Heart right ventricle (tissue), 16 donors: ENCODE data around the gene ZNF718. TPM values are rescaled to one million over a fixed set of nuclear protein-coding genes. Genes with fewer than 3 reads are reported as not detected.
"Not testable (repeated sequence)": the region's sequence is repeated elsewhere in the genome, so short reads cannot be mapped to it uniquely, and the experiment has no call there.

Experiments used
- ATAC-seq, 8 donors: fragments of 200-7000 bp; cut with Tn5 transposase; one replicate each; pipeline ENCODE4 v1.9.1; 2020; ENCODE audit warnings: mild to moderate bottlenecking in 8 of 8, moderate library complexity in 8 of 8, moderate number of reproducible peaks in 1 of 8
- DNase-seq, 2 donors: peaks; one replicate each; pipeline ENCODE4 v3.0.0-alpha.2; 2020
- H3K27ac ChIP-seq, 10 donors: fragments of 200-600 bp; sonication (generic) in 2 of 10; one replicate each; pipeline versions ENCODE4 v1.5.0 to v1.8.0; 2020 to 2022; ENCODE audit warnings: mild to moderate bottlenecking in 3 of 10
- H3K27me3 ChIP-seq, 7 donors: fragments of 200-600 bp; one replicate each; pipeline ENCODE4 v1.8.0; 2021 to 2022; ENCODE audit warnings: mild to moderate bottlenecking in 2 of 7
- H3K36me3 ChIP-seq, 9 donors: fragments of 200-600 bp; sonication (generic) in 1 of 9; one replicate each; pipeline versions ENCODE4 v1.5.0 to v1.8.0; 2020 to 2022; ENCODE audit warnings: mild to moderate bottlenecking in 2 of 9
- H3K4me1 ChIP-seq, 9 donors: fragments of 200-600 bp; sonication (generic) in 1 of 9; one replicate each; pipeline versions ENCODE4 v1.5.0 to v1.8.0; 2020 to 2022; ENCODE audit warnings: mild to moderate bottlenecking in 4 of 9
- H3K4me3 ChIP-seq, 10 donors: fragments of 200-600 bp; sonication (generic) in 2 of 10; one replicate each; pipeline versions ENCODE4 v1.5.0 to v1.8.0; 2020 to 2022; ENCODE audit warnings: mild to moderate bottlenecking in 7 of 10, moderate library complexity in 2 of 10
- H3K9me3 ChIP-seq, 11 donors: fragments of 200-600 bp in 10 of 11; sonication (generic) in 2 of 11; one replicate each; pipeline versions ENCODE4 v1.5.0 to v1.8.0; 2013 to 2022; ENCODE audit warnings: mild to moderate bottlenecking in 2 of 11, control low read depth in 1 of 11, moderate library complexity in 1 of 11
- CTCF ChIP-seq, 9 donors: fragments of 200-600 bp; sonication (generic) in 2 of 9; IDR thresholded peaks; one replicate each; pipeline versions ENCODE4 v1.5.0 to v1.8.0; 2021 to 2022; ENCODE audit warnings: antibody characterized with exemption in 9 of 9, mild to moderate bottlenecking in 5 of 9, moderate library complexity in 1 of 9
- WGBS, 2 donors: extraction: QIAGEN DNeasy Blood & Tissue Kit; methylation state at CpG; one replicate each; pipeline ENCODE4 v1.1.7; 2013; ENCODE audit warnings: inconsistent platforms in 1 of 2; 5-methylcytosine and 5-hydroxymethylcytosine counted together
- intact Hi-C, 10 donors: fragments of 100-400 bp; cut with DNase I; formaldehyde crosslinking; loops; one replicate each; pipeline versions ENCODE4 v1.11.1 to v1.14.2; 2022
- polyA plus RNA-seq, 2 donors: library from polyadenylated mRNA; stranded (reverse); fragments of 200-250 nt; gene quantifications; one replicate each; pipeline ENCODE4 v1.2.3, GENCODE V29; 2013
- total RNA-seq, 10 donors: library from RNA; stranded (reverse); fragmentation: NEBNext Ultra II Directional in 3 of 10; extraction: Animal tissue kit (Norgen Biotek cat#: 25700) in 3 of 10; gene quantifications; one replicate each; pipeline versions ENCODE4 v1.2.1 to v1.2.4, GENCODE V29; 2021 to 2023
- donor health status: Arrhythmogenic right ventricular cardiomyopathy.
- donor health status: ischemic (EF 13 %, LVEDD 7.1; RV severe dilation, severe dysfunction).
- donor health status: healthy with polysubstance abuse.
- donor health status: DM: no; HTN: yes; CAD: no.
- donor health status: DM: no; HTN: no; CAD: no.
- donor health status: ischemic (EF 25% LVEDD 6.9; RV normal size, moderate dysfunction).
- donor health status: ischemic (EF 25% LVEDD 5.7; RV mildly dilated, moderate dysfunction).
- donor health status: healthy.
- donor health status: DM: yes; HTN: yes; CAD: no.
- donor health status: Ischemic cardiomyopathy.
- donor health status: ischemic (EF 35%, LVEDD 5.7; RV mildly dilated, moderate dysfunction).
- donor health status: nonischemic (EF 11% LVEDD 7.7; RV severe dilation, severe dysfunction).
- donor health status: DM: yes; HTN: yes; CAD: no.
- donor health status: PGD.
- donor health status: ischemic (EF 29% LVEDD 5.4; RV normal size, mild dysfunction).
- donor health status: nonischemic (EF 23%, LVEDD 6.1; RV moderate dilation, normal function).

ZNF718 gene
- total and polyA plus RNA-seq, 12 donors: 1.1 to 4.7 (median 2.9) TPM

- peak in 2 of 8 donors; percentile 53 to 68 for ATAC-seq
- peaks cover 0 to 6% (median 0%) of the 10 kb centered on the region in 9 donors for H3K4me1 ChIP-seq
- no peak overlapping the region for H3K27ac ChIP-seq
- 63 to 76% methylated on average over 3 of the region's 3 CpGs for WGBS, 2 donors
- intact Hi-C loops: no loop called here
- no peak for DNase-seq
- no peak for TF ChIP-seq CTCF (IDR thresholded peaks at IDR 0.05)
- H3K36me3 ChIP-seq: peaks cover 0 to 9% (median 0%) of the 10 kb centered on the region in 9 donors
- H3K9me3 ChIP-seq: peaks cover 0 to 96% (median 18%) of the 10 kb centered on the region in 11 donors
- H3K4me3 ChIP-seq: no peak overlapping the region
- no peaks in the 10 kb centered on the region for H3K27me3 ChIP-seq
Observed at GRCh38 chr4:200936-201335, 76.6 kb downstream of the ZNF718 start.

DNA sequence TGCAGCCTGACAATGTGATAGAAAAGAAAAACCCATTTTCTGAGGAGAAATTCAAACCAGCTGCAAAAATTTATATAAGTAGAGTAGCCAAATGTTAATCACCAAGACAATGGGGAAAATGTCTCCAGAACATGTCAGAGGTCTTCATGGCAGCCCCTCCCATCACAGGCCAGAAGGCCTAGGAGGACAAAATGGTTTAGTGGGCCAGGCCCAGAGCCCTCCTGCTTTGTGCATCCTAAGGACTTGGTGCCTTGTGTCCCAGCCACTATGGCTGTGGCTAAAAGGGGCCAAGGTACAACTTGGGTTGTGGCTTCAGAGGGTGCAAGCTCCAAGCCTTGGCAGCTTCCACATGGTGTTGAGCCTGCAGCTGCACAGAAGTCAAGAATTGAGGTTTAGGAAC, 78.5 kb downstream of the ZNF718 start:
- H3K27ac ChIP-seq, H3K4me1 ChIP-seq, intact Hi-C loops, H3K36me3 ChIP-seq, DNase-seq, H3K4me3 ChIP-seq, ATAC-seq, H3K27me3 ChIP-seq: not testable (repeated sequence)
- peaks cover 0 to 94% (median 15%) of the 10 kb centered on the region in 11 donors for H3K9me3 ChIP-seq

DNA sequence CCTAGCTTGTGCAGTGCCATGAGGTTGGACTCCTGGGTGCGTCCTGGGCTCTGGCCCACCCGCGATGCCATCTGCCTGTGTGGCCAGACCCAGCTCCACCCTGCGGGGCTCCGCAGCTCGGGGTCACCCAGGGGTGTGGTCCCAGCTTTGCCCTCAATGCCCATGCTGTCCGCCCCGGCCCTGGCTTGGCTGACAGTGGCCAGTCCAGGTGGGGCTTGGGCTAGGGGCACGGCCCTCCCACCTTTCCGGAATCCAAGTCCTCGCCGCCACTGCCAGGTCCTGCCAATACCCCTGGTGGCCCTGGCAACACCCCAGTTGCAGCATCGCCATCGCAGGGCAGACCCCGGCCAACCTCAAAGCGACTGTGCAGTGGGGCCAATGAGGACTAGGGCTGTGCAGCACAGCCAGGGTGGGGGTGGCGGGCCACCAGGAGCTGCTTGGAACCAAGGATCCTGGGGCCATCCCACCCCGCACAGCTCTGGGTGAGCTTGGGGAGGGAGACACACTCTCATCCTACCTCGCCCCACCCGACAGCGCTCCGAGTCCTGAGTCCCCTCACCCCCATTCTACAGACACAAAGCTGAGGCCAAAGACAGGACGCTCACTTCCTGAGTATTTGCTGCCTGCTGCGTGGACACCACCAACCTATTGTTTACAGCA, 80.9 kb downstream of the ZNF718 start:
- peaks cover 0 to 93% (median 15%) of the 10 kb centered on the region in 11 donors for H3K9me3 ChIP-seq
- H3K36me3 ChIP-seq: peaks cover 0 to 9% (median 0%) of the 10 kb centered on the region in 9 donors
- no peak overlapping the region for H3K4me3 ChIP-seq
- ATAC-seq (peak in 1 of 8 donors; percentile 59), DNase-seq (no peak)
- intact Hi-C loops: no loop called here
- H3K27ac ChIP-seq: no peak overlapping the region
- no peak for TF ChIP-seq CTCF (IDR thresholded peaks at IDR 0.05)
- peaks cover 0 to 6% (median 0%) of the 10 kb centered on the region in 9 donors for H3K4me1 ChIP-seq
- no peaks in the 10 kb centered on the region for H3K27me3 ChIP-seq
- 98 to 99% methylated on average over 24 of the region's 24 CpGs for WGBS, 2 donors

DNA sequence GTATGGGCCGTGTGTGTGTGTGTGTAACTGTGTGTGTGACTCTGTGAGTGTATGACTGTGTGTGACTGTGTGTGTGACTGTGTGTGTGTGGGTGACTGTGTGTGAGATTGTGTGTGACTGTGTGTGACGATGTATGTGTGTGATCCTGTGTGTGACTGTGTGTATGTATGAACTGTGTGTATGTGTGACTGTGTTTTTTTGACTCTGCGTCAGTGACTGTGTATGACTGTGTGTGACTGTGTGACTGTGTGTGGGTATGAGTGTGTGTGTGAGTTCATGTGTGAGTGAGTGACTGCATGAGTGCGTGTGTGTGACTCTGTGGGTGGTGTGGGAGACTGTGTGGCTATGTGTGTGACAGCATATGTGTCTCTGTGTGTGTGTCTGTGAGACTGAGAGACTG, 81.8 kb downstream of the ZNF718 start:
- no peak for TF ChIP-seq CTCF (IDR thresholded peaks at IDR 0.05)
- H3K9me3 ChIP-seq: peaks cover 0 to 92% (median 15%) of the 10 kb centered on the region in 11 donors
- peaks cover 0 to 6% (median 0%) of the 10 kb centered on the region in 9 donors for H3K4me1 ChIP-seq
- intact Hi-C loops: no loop called here
- ATAC-seq: peak in 1 of 8 donors; percentile 13
- no peak for DNase-seq
- H3K4me3 ChIP-seq: no peak overlapping the region
- no peaks in the 10 kb centered on the region for H3K27me3 ChIP-seq
- peaks cover 0 to 9% (median 0%) of the 10 kb centered on the region in 9 donors for H3K36me3 ChIP-seq
- 96 to 97% methylated on average over 4 of the region's 4 CpGs for WGBS, 2 donors
- no peak overlapping the region for H3K27ac ChIP-seq

DNA sequence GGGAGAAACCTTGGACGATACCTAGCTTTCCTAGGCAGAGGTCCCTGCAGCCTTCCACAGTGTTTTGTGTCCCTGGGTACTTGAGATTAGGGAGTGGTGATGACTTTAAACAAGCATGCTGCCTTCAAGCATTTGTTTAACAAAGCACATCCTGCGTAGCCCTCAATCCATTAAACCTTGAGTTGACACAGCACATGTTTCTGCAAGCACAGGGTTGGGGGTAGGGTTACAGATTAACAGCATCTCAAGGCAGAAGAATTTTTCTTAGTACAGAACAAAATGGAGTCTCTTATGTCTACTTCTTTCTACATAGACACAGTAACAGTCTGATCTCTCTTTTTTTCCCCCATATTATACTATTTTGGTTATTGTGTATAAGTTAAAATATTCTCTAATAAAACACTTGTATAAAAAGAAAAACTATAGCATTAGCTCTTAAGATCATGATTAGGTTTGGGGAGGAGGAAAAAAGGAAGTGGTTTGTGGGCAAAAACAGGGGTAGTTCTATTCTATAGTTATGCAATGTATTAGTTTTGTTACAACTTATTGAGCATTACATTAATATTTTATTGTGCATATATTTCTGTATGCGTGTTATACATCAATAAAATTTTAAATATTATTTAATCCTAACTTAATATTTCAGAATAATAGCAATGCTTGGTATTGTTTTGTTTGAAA, 84.3 kb downstream of the ZNF718 start:
- H3K27me3 ChIP-seq, H3K4me3 ChIP-seq, intact Hi-C loops, ATAC-seq, H3K4me1 ChIP-seq, H3K27ac ChIP-seq, H3K36me3 ChIP-seq, DNase-seq: not testable (repeated sequence)
- WGBS, 2 donors: 81 to 84% methylated on average over 3 of the region's 3 CpGs
- H3K9me3 ChIP-seq: peaks cover 0 to 91% (median 5%) of the 10 kb centered on the region in 11 donors
